Jurkat, Clone E6-1 (cell line): Measurements from ENCODE around the gene CLIC4.
"Not testable (repeated sequence)": the region's sequence is repeated elsewhere in the genome, so short reads cannot be mapped to it uniquely, and the experiment has no call there.

ENCODE experiments used
- DNase-seq: peaks from one replicate; pipeline ENCODE4 v3.0.0-alpha.2; 2011; ENCODE audit warnings: low read depth, low spot score
- H3K4me3 ChIP-seq: 2 replicates; pipeline ENCODE4 v1.5.1; 2011; ENCODE audit warnings: mild to moderate bottlenecking, low read length, control low read depth, moderate library complexity

CLIC4 gene

GRCh38 chr1:24767351-24767750 lies 22.1 kb downstream of the CLIC4 start:
- no peak for DNase-seq
- no peak overlapping the region for H3K4me3 ChIP-seq

GRCh38 chr1:24768873-24769605 lies 23.8 kb downstream of the CLIC4 start:
- no peak overlapping the region for H3K4me3 ChIP-seq
- DNase-seq = no peak

GRCh38 chr1:24769656-24770651 lies 24.7 kb downstream of the CLIC4 start:
- H3K4me3 ChIP-seq = no peak overlapping the region
- peak; percentile 38 for DNase-seq

GRCh38 chr1:24770881-24771280 lies 25.6 kb downstream of the CLIC4 start:
- DNase-seq = no peak
- no peak overlapping the region for H3K4me3 ChIP-seq

GRCh38 chr1:24771574-24771973 lies 26.3 kb downstream of the CLIC4 start:
- no peak for DNase-seq
- no peak overlapping the region for H3K4me3 ChIP-seq

- no peak for DNase-seq
These were observed 28.4 kb downstream of the CLIC4 start for GRCh38 chr1:24773618-24774017.

GRCh38 chr1:24775348-24775747 lies 30.1 kb downstream of the CLIC4 start:
- no peak overlapping the region for H3K4me3 ChIP-seq
- no peak for DNase-seq

More at GRCh38 chr1:24773618-24774017, 28.4 kb downstream of the CLIC4 start:
- no peak overlapping the region for H3K4me3 ChIP-seq

GRCh38 chr1:24775916-24776315 lies 30.7 kb downstream of the CLIC4 start:
- no peak for DNase-seq
- no peak overlapping the region for H3K4me3 ChIP-seq

GRCh38 chr1:24776821-24777220 lies 31.6 kb downstream of the CLIC4 start:
- H3K4me3 ChIP-seq = no peak overlapping the region
- no peak for DNase-seq

- no peak overlapping the region for H3K4me3 ChIP-seq
- DNase-seq = no peak
These were observed 32.9 kb downstream of the CLIC4 start for GRCh38 chr1:24778141-24778540.

- not testable (repeated sequence) for DNase-seq, H3K4me3 ChIP-seq
These were observed 34.0 kb downstream of the CLIC4 start for GRCh38 chr1:24779199-24779598.

- DNase-seq = no peak
- H3K4me3 ChIP-seq = no peak overlapping the region
These were observed 34.6 kb downstream of the CLIC4 start for GRCh38 chr1:24779689-24780464.

- not testable (repeated sequence) for DNase-seq, H3K4me3 ChIP-seq
These were observed 35.4 kb downstream of the CLIC4 start for GRCh38 chr1:24780626-24781025.

GRCh38 chr1:24782689-24783088 lies 37.4 kb downstream of the CLIC4 start:
- DNase-seq = no peak
- no peak overlapping the region for H3K4me3 ChIP-seq

GRCh38 chr1:24783713-24784112 lies 38.5 kb downstream of the CLIC4 start:
- DNase-seq = no peak
- no peak overlapping the region for H3K4me3 ChIP-seq

- no peak for DNase-seq
- no peak overlapping the region for H3K4me3 ChIP-seq
These were observed 40.9 kb downstream of the CLIC4 start for GRCh38 chr1:24786191-24786590.

- DNase-seq = no peak
- H3K4me3 ChIP-seq = no peak overlapping the region
These were observed 45.2 kb downstream of the CLIC4 start for GRCh38 chr1:24790490-24790889.

GRCh38 chr1:24793447-24794129 lies 48.3 kb downstream of the CLIC4 start:
- H3K4me3 ChIP-seq = no peak overlapping the region

GRCh38 chr1:24794130-24794502 lies 48.9 kb downstream of the CLIC4 start:
- not testable (repeated sequence) for DNase-seq, H3K4me3 ChIP-seq

More at GRCh38 chr1:24793447-24794129, 48.3 kb downstream of the CLIC4 start:
- DNase-seq = no peak
